Ovary (tissue), 3 donors: ENCODE data around the gene METTL25.

Experiments used
- CTCF ChIP-seq, 3 donors: fragments of 450-650 bp in 2 of 3; fragments of 200-600 bp in 1 of 3; IDR thresholded peaks; one replicate each; pipeline versions ENCODE4 v1.5.1 to v1.8.0; 2016 to 2022; ENCODE audit warnings: antibody characterized with exemption in 3 of 3, mild to moderate bottlenecking in 1 of 3
- EP300 ChIP-seq: sonication (generic); formaldehyde crosslinking; IDR thresholded peaks from one replicate; pipeline ENCODE4 v1.6.1; 2017; ENCODE audit warnings: antibody characterized with exemption
- POLR2A ChIP-seq: fragments of 450-650 bp; IDR thresholded peaks from one replicate; pipeline ENCODE4 v1.6.1; 2017; ENCODE audit warnings: antibody characterized with exemption, mild to moderate bottlenecking, moderate library complexity
- donor health status: DM: no; HTN: no; CAD: no.

- TF ChIP-seq CTCF (IDR thresholded peaks at IDR 0.05) = no peak
- TF ChIP-seq EP300 = no peak
- TF ChIP-seq POLR2A = no peak
Observed at GRCh38 chr12:82525616-82526015, 167.3 kb downstream of the METTL25 start.
